Stimulated activated CD8-positive, alpha-beta memory T cell treated with anti-CD3 and anti-CD28 coated beads, Interleukin-15, amount 100 ng/mL, for 4 hours (primary cell): Measurements from ENCODE around the gene YWHAQ.
A peak's percentile ranks its signal among the peaks of the same experiment; 100 is the strongest.
"Not testable (repeated sequence)": the region's sequence is repeated elsewhere in the genome, so short reads cannot be mapped to it uniquely, and the experiment has no call there.

Source experiments
- DNase-seq, 2 donors: peaks; one replicate each; pipeline ENCODE4 v3.0.0-alpha.2; 2020; ENCODE audit warnings: low read depth in 2 of 2

YWHAQ gene

DNA sequence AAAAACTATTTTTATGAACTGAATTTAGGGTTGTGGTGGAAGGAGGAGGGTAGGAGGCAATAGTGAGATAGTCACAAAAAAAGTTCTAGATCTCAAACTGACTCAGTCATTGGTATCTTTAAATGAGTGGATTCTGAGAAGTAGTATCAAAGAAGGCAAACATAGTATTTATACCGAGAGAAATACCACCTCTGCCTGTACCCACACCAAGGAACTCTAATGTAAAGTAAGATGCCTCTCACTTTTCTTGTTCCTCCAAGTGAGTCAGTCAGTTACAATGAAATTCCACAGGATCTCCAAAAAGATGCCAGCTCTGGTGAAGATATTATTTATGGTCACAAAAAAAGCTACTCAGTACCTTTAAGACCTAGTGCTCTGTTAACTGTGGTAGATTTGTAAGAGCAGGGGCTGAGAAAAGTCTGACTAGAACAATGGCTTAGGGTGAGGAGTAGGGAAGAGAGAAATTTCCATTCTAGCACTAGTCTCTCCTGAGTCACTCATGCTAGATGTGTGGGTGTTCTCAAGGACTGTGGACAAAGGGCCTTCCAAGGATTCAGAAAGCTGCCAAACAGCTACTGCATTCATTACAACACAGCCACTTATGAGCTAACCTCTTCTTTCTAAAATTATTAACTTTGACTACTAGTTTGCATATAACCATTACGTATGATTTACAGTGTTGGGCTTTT, 36.3 kb downstream of the YWHAQ start:
- no peak for DNase-seq

DNA sequence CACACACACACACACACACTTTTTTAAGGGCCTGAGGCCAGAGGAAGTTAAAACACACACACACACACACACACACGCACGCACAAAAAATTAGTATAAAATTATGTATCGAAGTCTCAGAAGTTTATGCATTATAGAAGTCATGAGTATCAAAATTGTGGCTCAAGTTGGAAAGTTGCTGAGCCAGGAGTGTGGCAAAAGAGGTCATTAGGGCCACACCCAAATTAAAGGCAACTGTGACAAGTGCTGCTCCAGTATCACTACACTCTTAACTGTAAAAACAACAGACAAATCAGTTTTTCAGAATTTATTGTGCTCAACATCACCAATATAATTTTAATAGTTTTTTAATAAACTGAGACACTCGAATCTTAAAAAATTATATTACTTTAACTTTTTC, 36.9 kb downstream of the YWHAQ start:
- no peak for DNase-seq

GRCh38 chr2:9592699-9593098, 38.1 kb downstream of the YWHAQ start:
- DNase-seq, result no peak

DNA sequence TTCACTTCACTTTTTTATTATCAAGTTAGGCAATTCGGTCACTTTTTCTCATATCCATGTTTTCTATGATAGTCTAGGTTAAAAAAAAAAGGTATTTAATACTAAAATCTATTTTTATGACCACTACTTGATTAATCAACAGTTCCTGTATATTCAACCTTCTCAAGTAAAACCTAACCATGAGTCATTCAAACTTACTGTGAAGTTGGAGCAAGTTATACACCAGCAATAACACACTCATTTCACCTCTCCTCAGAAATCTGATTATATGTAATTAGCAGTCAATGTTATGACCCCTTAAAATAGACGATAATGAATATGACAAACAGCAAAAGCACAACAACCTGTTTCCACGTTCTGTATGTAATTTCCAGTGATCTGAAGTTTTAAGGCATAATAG, 40.2 kb downstream of the YWHAQ start:
- DNase-seq, result no peak

DNA sequence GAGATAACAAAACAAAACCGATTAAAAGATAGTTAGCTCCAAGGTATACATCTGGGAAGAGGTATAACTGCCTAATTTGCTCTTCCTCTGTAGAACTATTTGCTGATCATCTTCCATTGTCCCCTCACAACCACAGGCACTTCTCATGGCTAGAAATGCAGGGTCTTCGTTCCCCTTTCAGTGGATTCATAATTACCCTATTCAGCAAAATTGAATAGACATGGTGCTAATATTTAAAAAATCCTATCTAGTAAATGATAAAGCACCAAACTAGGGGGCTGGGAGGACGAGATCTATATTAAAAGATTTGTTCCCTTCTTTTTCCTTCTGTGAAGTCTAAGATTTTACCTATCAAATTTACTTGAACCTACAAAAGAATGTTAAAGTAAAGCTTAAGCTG, 44.3 kb downstream of the YWHAQ start:
- no peak for DNase-seq

- DNase-seq, result no peak
Measured at GRCh38 chr2:9585486-9585885, 45.3 kb downstream of the YWHAQ start.

GRCh38 chr2:9584902-9585301, 45.9 kb downstream of the YWHAQ start:
- DNase-seq, result not testable (repeated sequence)

DNA sequence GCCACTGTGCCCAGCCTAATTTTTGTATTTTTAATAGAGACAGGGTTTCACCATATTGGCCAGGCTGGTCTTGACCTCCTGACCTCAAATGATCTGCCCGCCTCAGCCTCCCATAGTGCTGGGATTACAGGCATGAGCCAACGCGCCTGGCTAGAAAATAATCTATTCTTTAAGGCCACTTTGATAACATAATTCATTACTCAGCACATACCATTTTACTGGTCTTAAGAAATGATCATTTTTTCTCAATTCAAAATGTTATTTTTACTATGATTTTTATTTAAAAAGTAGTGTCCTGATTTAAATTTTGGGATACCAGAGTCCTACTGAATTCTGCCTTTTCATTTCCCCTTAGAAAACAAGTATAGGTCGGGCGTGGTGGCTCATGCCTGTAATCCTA, 48.2 kb downstream of the YWHAQ start:
- no peak for DNase-seq

- no peak for DNase-seq
Measured at GRCh38 chr2:9578467-9579235, 52.1 kb downstream of the YWHAQ start.

- DNase-seq, result no peak
Measured at GRCh38 chr2:9574331-9574730, 56.5 kb downstream of the YWHAQ start.

- no peak for DNase-seq
Measured at GRCh38 chr2:9573840-9574239, 57.0 kb downstream of the YWHAQ start.

GRCh38 chr2:9573013-9573720, 57.6 kb downstream of the YWHAQ start:
- DNase-seq, result no peak

DNA sequence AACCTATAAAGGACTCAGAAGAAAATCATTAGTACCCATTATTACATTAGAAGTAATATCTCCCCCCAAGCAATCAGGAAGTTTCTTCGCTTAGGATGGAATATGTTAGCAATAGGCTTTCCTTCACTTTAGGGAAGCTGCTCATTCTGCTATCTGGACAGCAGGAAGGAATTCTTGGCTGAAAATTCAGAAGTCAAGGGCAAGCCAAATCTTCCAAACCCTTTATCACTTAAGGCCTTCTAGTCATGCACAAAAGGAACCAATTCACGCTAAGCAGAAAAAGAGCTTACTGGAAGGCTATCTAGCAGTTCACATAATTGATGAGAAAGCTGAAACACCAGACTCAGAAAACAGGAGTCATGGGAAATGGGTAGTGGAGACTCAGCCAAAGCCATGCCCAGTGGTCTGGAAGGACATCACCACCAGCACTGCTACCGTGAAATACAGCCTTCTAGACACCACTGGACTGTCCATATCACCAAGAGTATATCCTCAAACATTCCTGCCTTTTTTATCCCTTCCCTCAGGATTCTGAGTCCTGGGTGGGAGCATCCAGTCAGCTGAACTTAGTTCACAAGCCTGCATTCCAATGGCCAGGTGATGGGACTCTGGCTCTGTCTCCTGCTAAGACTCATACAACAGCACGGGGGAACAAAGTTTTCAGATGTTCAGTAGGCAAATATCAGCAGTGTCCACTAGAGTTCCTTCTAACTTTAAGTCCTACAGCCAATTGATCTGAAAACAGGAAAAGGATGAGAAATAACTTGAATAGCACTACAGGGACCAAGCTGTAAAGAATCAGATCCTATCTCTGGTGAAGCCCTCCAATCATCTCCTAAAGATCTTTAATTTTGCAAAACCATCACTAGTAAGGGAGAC, 60.4 kb downstream of the YWHAQ start:
- DNase-seq, result no peak

GRCh38 chr2:9565436-9566153, 65.2 kb downstream of the YWHAQ start:
- DNase-seq, result no peak

GRCh38 chr2:9560628-9561027, 70.2 kb downstream of the YWHAQ start:
- DNase-seq, result no peak

DNA sequence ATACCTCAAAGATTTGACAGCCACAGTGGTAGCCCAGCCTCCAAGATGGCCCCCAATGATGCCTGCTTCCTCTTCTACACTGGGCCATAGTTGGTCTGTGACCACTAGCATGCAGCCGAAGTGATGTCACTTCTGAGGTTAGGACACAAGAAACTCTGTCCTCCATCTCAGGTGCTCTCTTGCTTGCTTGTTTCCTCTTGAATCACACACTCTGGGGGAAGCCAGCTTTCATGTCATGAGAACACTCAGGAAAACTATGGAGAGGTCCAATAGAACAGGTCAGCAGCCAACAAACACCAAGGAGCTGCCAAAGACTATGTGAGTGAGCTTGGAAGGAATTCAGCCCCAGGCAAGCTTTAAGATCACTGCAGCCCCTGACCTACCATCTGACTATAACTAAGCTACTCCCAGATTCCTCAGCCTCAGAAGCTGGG, 71.8 kb downstream of the YWHAQ start:
- DNase-seq, result no peak

- no peak for DNase-seq
Measured at GRCh38 chr2:9556121-9556743, 74.6 kb downstream of the YWHAQ start.

- DNase-seq, result peak; percentile 67 to 79
Measured at GRCh38 chr2:9555297-9556120, 75.3 kb downstream of the YWHAQ start, which contains the start of gene ADAM17. TSS of gene ADAM17 (minus strand) at chr2:9555830. CDS start at chr2:9555605, 225 bp downstream.

- no peak for DNase-seq
Measured at GRCh38 chr2:9554921-9555296, 75.9 kb downstream of the YWHAQ start.
